KMS-11 (cell line): Measurements from ENCODE around the gene MIGA1.
"Not testable (repeated sequence)": the region's sequence is repeated elsewhere in the genome, so short reads cannot be mapped to it uniquely, and the experiment has no call there.

ENCODE experiments used
- H2AFZ ChIP-seq: fragments of 200-600 bp; sonication (generic); 2 replicates; pipeline ENCODE4 v1.6.1; 2016; ENCODE audit warnings: antibody characterized with exemption, mixed run types, low read depth
- H3K27ac ChIP-seq: fragments of 200-600 bp; sonication (generic); 2 replicates; pipeline ENCODE4 v1.6.1; 2016; ENCODE audit warnings: mild to moderate bottlenecking, mixed run types
- H3K27me3 ChIP-seq: fragments of 200-600 bp; sonication (generic); 2 replicates; pipeline ENCODE4 v1.6.1; 2017; ENCODE audit warnings: mild to moderate bottlenecking, low read depth, mixed run types, moderate library complexity; ENCODE audit not compliant: insufficient read depth
- H3K36me3 ChIP-seq: fragments of 200-600 bp; sonication (generic); 2 replicates; pipeline ENCODE4 v1.6.1; 2017; ENCODE audit warnings: mild to moderate bottlenecking, mixed run types; ENCODE audit not compliant: insufficient read depth
- H3K4me1 ChIP-seq: fragments of 200-600 bp; sonication (generic); 2 replicates; pipeline ENCODE4 v1.6.1; 2016; ENCODE audit warnings: mild to moderate bottlenecking, low read depth, mixed run types; ENCODE audit not compliant: poor library complexity, severe bottlenecking
- H3K4me2 ChIP-seq: fragments of 200-600 bp; sonication (generic); 2 replicates; pipeline ENCODE4 v1.7.0; 2016; ENCODE audit warnings: mild to moderate bottlenecking, mixed run types
- H3K4me3 ChIP-seq: fragments of 200-600 bp; sonication (generic); IDR thresholded peaks from 2 replicates; pipeline ENCODE4 v1.6.1; 2017; ENCODE audit warnings: low read depth, low read length, mixed read lengths; ENCODE audit not compliant: insufficient read depth
- H3K79me2 ChIP-seq: fragments of 200-600 bp; sonication (generic); 2 replicates; pipeline ENCODE4 v1.6.1; 2016; ENCODE audit warnings: low read depth, mixed run types; ENCODE audit not compliant: insufficient read depth
- H3K9ac ChIP-seq: fragments of 200-600 bp; sonication (generic); 2 replicates; pipeline ENCODE4 v1.6.1; 2016; ENCODE audit warnings: mild to moderate bottlenecking, mixed run types
- H4K20me1 ChIP-seq: fragments of 200-600 bp; sonication (generic); 2 replicates; pipeline ENCODE4 v1.6.1; 2016; ENCODE audit warnings: mild to moderate bottlenecking, mixed run types; ENCODE audit not compliant: insufficient read depth
- TF ChIP-seq, protein P1 (sequence below): fragments of 200-600 bp; sonication (generic); conservative IDR thresholded peaks from 2 replicates; pipeline ENCODE4 v1.6.1; 2017; ENCODE audit warnings: low read depth, mild to moderate bottlenecking, antibody characterized with exemption, low read length, moderate library complexity, mixed read lengths

Gene MIGA1

GRCh38 chr1:77742011-77742555 is 37.4 kb upstream of the MIGA1 start:
- no peak overlapping the region for H3K9ac ChIP-seq
- H3K4me1 ChIP-seq = no peaks in the 10 kb centered on the region
- H4K20me1 ChIP-seq = no peaks in the 10 kb centered on the region
- TF ChIP-seq, protein P1, sequence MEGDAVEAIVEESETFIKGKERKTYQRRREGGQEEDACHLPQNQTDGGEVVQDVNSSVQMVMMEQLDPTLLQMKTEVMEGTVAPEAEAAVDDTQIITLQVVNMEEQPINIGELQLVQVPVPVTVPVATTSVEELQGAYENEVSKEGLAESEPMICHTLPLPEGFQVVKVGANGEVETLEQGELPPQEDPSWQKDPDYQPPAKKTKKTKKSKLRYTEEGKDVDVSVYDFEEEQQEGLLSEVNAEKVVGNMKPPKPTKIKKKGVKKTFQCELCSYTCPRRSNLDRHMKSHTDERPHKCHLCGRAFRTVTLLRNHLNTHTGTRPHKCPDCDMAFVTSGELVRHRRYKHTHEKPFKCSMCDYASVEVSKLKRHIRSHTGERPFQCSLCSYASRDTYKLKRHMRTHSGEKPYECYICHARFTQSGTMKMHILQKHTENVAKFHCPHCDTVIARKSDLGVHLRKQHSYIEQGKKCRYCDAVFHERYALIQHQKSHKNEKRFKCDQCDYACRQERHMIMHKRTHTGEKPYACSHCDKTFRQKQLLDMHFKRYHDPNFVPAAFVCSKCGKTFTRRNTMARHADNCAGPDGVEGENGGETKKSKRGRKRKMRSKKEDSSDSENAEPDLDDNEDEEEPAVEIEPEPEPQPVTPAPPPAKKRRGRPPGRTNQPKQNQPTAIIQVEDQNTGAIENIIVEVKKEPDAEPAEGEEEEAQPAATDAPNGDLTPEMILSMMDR = no peak
- H3K4me3 ChIP-seq = no peak overlapping the region
- no peak overlapping the region for H2AFZ ChIP-seq
- no peak overlapping the region for H3K27ac ChIP-seq
- H3K36me3 ChIP-seq = no peaks in the 10 kb centered on the region
- H3K79me2 ChIP-seq = no peaks in the 10 kb centered on the region; the same call in 1 of the 2 replicates
- H3K4me2 ChIP-seq = no peak overlapping the region
- no peaks in the 10 kb centered on the region for H3K27me3 ChIP-seq

DNA sequence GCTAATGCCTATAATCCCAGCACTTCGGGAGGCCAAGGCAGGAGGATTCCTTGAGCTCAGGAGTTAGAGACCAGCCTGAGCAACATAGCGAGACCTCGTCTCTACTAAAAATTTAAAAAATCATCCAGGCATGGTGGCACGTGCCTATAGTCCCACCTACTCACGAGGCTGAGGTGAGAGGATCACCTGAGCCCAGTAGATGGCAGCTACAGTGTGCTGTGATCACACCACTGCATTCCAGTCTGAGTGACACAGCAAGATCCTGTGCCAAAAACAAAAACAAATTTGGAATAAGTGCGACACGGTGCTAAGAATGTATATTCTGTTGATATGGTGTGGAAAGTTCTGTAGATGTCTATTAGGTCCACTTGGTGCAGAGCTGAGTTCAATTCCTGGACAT is 34.9 kb upstream of the MIGA1 start:
- H2AFZ ChIP-seq = no peak overlapping the region
- H4K20me1 ChIP-seq = no peaks in the 10 kb centered on the region
- TF ChIP-seq, protein P1 = no peak

DNA sequence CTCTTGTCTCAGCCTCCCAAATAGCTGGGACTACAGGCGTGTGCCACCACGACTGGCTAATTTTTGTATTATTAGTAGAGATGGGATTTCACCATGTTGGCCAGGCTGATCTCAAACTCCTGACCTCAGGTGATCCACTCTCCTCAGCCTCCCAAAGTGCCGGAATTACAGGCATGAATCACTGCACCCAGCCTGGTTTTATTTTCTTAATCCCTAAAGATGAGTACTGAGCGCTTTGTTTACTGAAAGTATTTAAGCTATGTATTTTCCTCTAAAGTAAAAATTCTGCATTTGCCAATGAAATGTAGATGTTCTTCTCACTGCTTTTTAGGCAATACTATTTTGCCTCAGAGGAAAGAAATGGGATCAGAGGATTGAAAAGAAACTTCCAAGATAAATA is 30.0 kb upstream of the MIGA1 start:
- not testable (repeated sequence) for H4K20me1 ChIP-seq, H3K4me2 ChIP-seq, H3K27me3 ChIP-seq, H2AFZ ChIP-seq, H3K36me3 ChIP-seq, H3K27ac ChIP-seq, H3K9ac ChIP-seq, H3K4me3 ChIP-seq, H3K4me1 ChIP-seq
- H3K79me2 ChIP-seq = peaks cover 21% of the 10 kb centered on the region; the same call in 1 of the 2 replicates

More for the DNA sequence above, 34.9 kb upstream of the MIGA1 start:
- no peak overlapping the region for H3K27ac ChIP-seq
- no peaks in the 10 kb centered on the region for H3K4me1 ChIP-seq
- no peak overlapping the region for H3K4me3 ChIP-seq
- no peaks in the 10 kb centered on the region for H3K36me3 ChIP-seq
- peaks cover 7% of the 10 kb centered on the region; the same call in 1 of the 2 replicates for H3K79me2 ChIP-seq
- H3K9ac ChIP-seq = no peak overlapping the region
- no peak overlapping the region for H3K4me2 ChIP-seq
- no peaks in the 10 kb centered on the region for H3K27me3 ChIP-seq

- H3K27ac ChIP-seq = peak overlapping the region; percentile 24; the same call in 1 of the 2 replicates
- TF ChIP-seq, protein P1 = no peak
- no peak overlapping the region for H2AFZ ChIP-seq
- peak overlapping the region; percentile 66; the same call in 1 of the 2 replicates for H3K4me2 ChIP-seq
- no peak overlapping the region for H3K4me3 ChIP-seq
- no peak overlapping the region for H3K9ac ChIP-seq
- peaks cover 50% of the 10 kb centered on the region for H3K79me2 ChIP-seq
- H3K36me3 ChIP-seq = no peaks in the 10 kb centered on the region
- peaks cover 49% of the 10 kb centered on the region for H3K4me1 ChIP-seq
- H4K20me1 ChIP-seq = peaks cover 12% of the 10 kb centered on the region
- H3K27me3 ChIP-seq = no peaks in the 10 kb centered on the region
Measured at GRCh38 chr1:77756052-77756754, 23.2 kb upstream of the MIGA1 start.

GRCh38 chr1:77757066-77757584 is 22.3 kb upstream of the MIGA1 start:
- Histone ChIP-seq H3K4me3 (no peak overlapping the region), H4K20me1 (peaks cover 12% of the 10 kb centered on the region), H3K27ac (no peak overlapping the region)

More at GRCh38 chr1:77757066-77757584, 22.3 kb upstream of the MIGA1 start:
- Histone ChIP-seq H3K4me1 (peaks cover 49% of the 10 kb centered on the region), H2AFZ (no peak overlapping the region), H3K27me3 (no peaks in the 10 kb centered on the region), H3K9ac (no peak overlapping the region), H3K79me2 (peaks cover 50% of the 10 kb centered on the region), H3K36me3 (no peaks in the 10 kb centered on the region), H3K4me2 (peak overlapping the region; percentile 13; the same call in 1 of the 2 replicates)
- TF ChIP-seq, protein P1 = no peak
